Upper lobe of left lung (tissue), 6 donors: ENCODE results near the gene CTSZ. TPM values are rescaled to one million over a fixed set of nuclear protein-coding genes. Genes with fewer than 3 reads are reported as not detected.

Source experiments
- ATAC-seq, 2 donors: fragments of 200-7000 bp; cut with Tn5 transposase; one replicate each; pipeline ENCODE4 v1.9.1; 2022; ENCODE audit warnings: mild to moderate bottlenecking in 2 of 2, moderate library complexity in 2 of 2; ENCODE audit not compliant: low FRiP score in 2 of 2
- DNase-seq, 2 donors: peaks; one replicate each; pipeline ENCODE4 v3.0.0-alpha.2; 2019 to 2020
- H3K27ac ChIP-seq, 4 donors: fragments of 200-600 bp; sonication (generic); one replicate each; pipeline ENCODE4 v1.5.1; 2016 to 2019
- H3K27me3 ChIP-seq, 4 donors: fragments of 200-600 bp; sonication (generic); one replicate each; pipeline ENCODE4 v1.5.1; 2017 to 2019
- H3K36me3 ChIP-seq, 4 donors: fragments of 200-600 bp; sonication (generic); one replicate each; pipeline ENCODE4 v1.5.1; 2016 to 2019
- H3K4me1 ChIP-seq, 4 donors: fragments of 200-600 bp; sonication (generic); one replicate each; pipeline ENCODE4 v1.5.1; 2018 to 2019
- H3K4me3 ChIP-seq, 4 donors: fragments of 200-600 bp; sonication (generic); one replicate each; pipeline ENCODE4 v1.5.1; 2017 to 2019; ENCODE audit warnings: mild to moderate bottlenecking in 2 of 4, moderate library complexity in 1 of 4
- H3K9me3 ChIP-seq, 4 donors: fragments of 200-600 bp; sonication (generic); one replicate each; pipeline ENCODE4 v1.5.1; 2018 to 2019
- CTCF ChIP-seq, 6 experiments: fragments of 450-650 bp in 4 of 6; fragments of 200-600 bp in 2 of 6; sonication (generic) in 2 of 6; IDR thresholded peaks; one replicate each; pipeline ENCODE4 v1.5.1; 2016 to 2019; ENCODE audit warnings: antibody characterized with exemption in 6 of 6
- EP300 ChIP-seq, 4 donors: sonication (generic); formaldehyde crosslinking; IDR thresholded peaks; one replicate each; pipeline ENCODE4 v1.5.1; 2017; ENCODE audit warnings: antibody characterized with exemption in 4 of 4, control low read depth in 2 of 4
- POLR2A ChIP-seq, 4 donors: fragments of 450-650 bp; IDR thresholded peaks; one replicate each; pipeline ENCODE4 v1.5.1; 2016 to 2017; ENCODE audit warnings: antibody characterized with exemption in 4 of 4, mild to moderate bottlenecking in 2 of 4
- POLR2AphosphoS5 ChIP-seq, 2 donors: sonication (generic); formaldehyde crosslinking; IDR thresholded peaks; one replicate each; pipeline ENCODE4 v1.5.1; 2017; ENCODE audit warnings: antibody characterized with exemption in 2 of 2
- WGBS, 2 donors: methylation state at CpG; one replicate each; pipeline ENCODE4 v1.1.5; 2017 to 2018; 5-methylcytosine and 5-hydroxymethylcytosine counted together
- total RNA-seq, 6 donors: library from RNA; depleted of rRNA in 4 of 6; stranded (reverse); fragments of >200 nt in 4 of 6; gene quantifications; one replicate each; pipeline versions ENCODE4 v1.1.0 to v1.2.1, GENCODE V29; 2016 to 2021
- donor health status: DM: no; HTN: no; CAD: no; lungs with moderate emphysema.
- donor health status: DM: no; HTN: yes; CAD: no; lungs with severe emphysema.

The CTSZ gene
- total RNA-seq, 6 donors from 2014 or later, result 196 to 503 (median 397) TPM

DNA sequence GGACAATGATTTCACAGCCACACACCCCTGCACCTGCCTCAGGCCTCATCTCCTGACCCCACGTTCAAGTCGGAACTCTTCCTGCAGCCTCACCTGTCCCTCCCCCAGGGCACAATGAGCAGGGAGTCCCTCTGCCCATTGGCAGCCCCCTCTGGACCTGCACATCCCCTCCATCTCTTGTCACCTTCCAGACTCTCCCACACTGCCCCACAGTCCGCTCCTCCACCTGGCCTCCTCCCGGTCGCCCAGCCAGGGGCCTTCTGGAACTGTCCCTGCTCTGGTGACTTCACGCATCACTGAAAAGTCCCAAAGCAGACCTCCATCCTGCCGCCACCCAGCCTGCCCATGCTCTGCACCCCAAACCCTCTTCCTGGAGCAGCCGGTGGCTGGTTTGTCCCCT is 4.7 kb downstream of the CTSZ start:
- 93% methylated on average over 7 of the region's 8 CpGs for WGBS, 2 donors
- peaks cover 17 to 57% (median 46%) of the 10 kb centered on the region in 4 donors for H3K36me3 ChIP-seq
- H3K27ac ChIP-seq, result peak overlapping the region in 1 of 4 donors; percentile 36
- peaks cover 28 to 34% (median 30%) of the 10 kb centered on the region in 4 donors for H3K4me1 ChIP-seq
- peak in 1 of 2 donors; percentile 47 for DNase-seq
- no peak overlapping the region for H3K4me3 ChIP-seq
- TF ChIP-seq CTCF (IDR thresholded peaks at IDR 0.05), result no peak
- TF ChIP-seq EP300 (IDR thresholded peaks at IDR 0.05), result no peak
- no peak for TF ChIP-seq POLR2A (IDR thresholded peaks at IDR 0.05)
- TF ChIP-seq POLR2AphosphoS5 (IDR thresholded peaks at IDR 0.05), result no peak
- ATAC-seq, result no peak
- no peaks in the 10 kb centered on the region for H3K27me3 ChIP-seq
- H3K9me3 ChIP-seq, result no peaks in the 10 kb centered on the region

- no peak for ATAC-seq
Measured at GRCh38 chr20:59001449-59002171, 5.4 kb downstream of the CTSZ start.

GRCh38 chr20:59001068-59001448 is 6.0 kb downstream of the CTSZ start:
- Histone ChIP-seq H3K9me3 (no peaks in the 10 kb centered on the region), H3K27ac (no peak overlapping the region), H3K4me1 (peaks cover 22 to 27% (median 24%) of the 10 kb centered on the region in 4 donors), H3K36me3 (peaks cover 28 to 70% (median 59%) of the 10 kb centered on the region in 4 donors), H3K27me3 (no peaks in the 10 kb centered on the region), H3K4me3 (no peak overlapping the region)
- no peak for ATAC-seq
- 86% methylated on average over 12 to 13 of the region's 13 CpGs for WGBS, 2 donors
- TF ChIP-seq POLR2AphosphoS5 (IDR thresholded peaks at IDR 0.05) (no peak), POLR2A (IDR thresholded peaks at IDR 0.05) (no peak), CTCF (IDR thresholded peaks at IDR 0.05) (no peak), EP300 (IDR thresholded peaks at IDR 0.05) (no peak)
- DNase-seq, result no peak

More at GRCh38 chr20:59001449-59002171, 5.4 kb downstream of the CTSZ start:
- WGBS, 2 donors, result 88 to 89% methylated on average over 21 to 25 of the region's 27 CpGs
- DNase-seq, result peak in 1 of 2 donors; percentile 63
- peaks cover 26 to 32% (median 28%) of the 10 kb centered on the region in 4 donors for H3K4me1 ChIP-seq
- H3K9me3 ChIP-seq, result no peaks in the 10 kb centered on the region
- no peaks in the 10 kb centered on the region for H3K27me3 ChIP-seq
- peaks cover 22 to 65% (median 53%) of the 10 kb centered on the region in 4 donors for H3K36me3 ChIP-seq
- no peak for TF ChIP-seq POLR2AphosphoS5 (IDR thresholded peaks at IDR 0.05)
- no peak for TF ChIP-seq CTCF (IDR thresholded peaks at IDR 0.05)
- no peak for TF ChIP-seq POLR2A (IDR thresholded peaks at IDR 0.05)
- TF ChIP-seq EP300 (IDR thresholded peaks at IDR 0.05), result no peak
- H3K4me3 ChIP-seq, result no peak overlapping the region
- no peak overlapping the region for H3K27ac ChIP-seq

GRCh38 chr20:59000326-59000725 is 6.7 kb downstream of the CTSZ start:
- TF ChIP-seq POLR2AphosphoS5 (IDR thresholded peaks at IDR 0.05) (no peak), EP300 (IDR thresholded peaks at IDR 0.05) (no peak), POLR2A (IDR thresholded peaks at IDR 0.05) (no peak), CTCF (IDR thresholded peaks at IDR 0.05) (no peak)
- WGBS, 2 donors, result 65 to 76% methylated on average over 3 of the region's 3 CpGs
- Histone ChIP-seq H3K36me3 (peaks cover 28 to 77% (median 65%) of the 10 kb centered on the region in 4 donors), H3K27ac (no peak overlapping the region), H3K9me3 (no peaks in the 10 kb centered on the region), H3K4me3 (no peak overlapping the region), H3K4me1 (peaks cover 14 to 20% (median 16%) of the 10 kb centered on the region in 4 donors), H3K27me3 (no peaks in the 10 kb centered on the region)
- DNase-seq (no peak), ATAC-seq (no peak)
